Esophagus muscularis mucosa (tissue), 4 donors: ENCODE measurements around the gene ING1. TPM values are rescaled to one million over a fixed set of nuclear protein-coding genes. Genes with fewer than 3 reads are reported as not detected.

Source experiments
- DNase-seq: peaks from one replicate; pipeline ENCODE4 v3.0.0-alpha.2; 2017; ENCODE audit errors: extremely low spot score
- H3K27ac ChIP-seq, 4 donors: fragments of 200-600 bp; sonication (generic); replicated peaks in 1 of 4; 1 replicate in 3 of 4; 2 replicates in 1 of 4; pipeline ENCODE4 v1.5.1; 2016 to 2019; ENCODE audit warnings: mild to moderate bottlenecking in 1 of 4
- H3K27me3 ChIP-seq, 4 donors: fragments of 200-600 bp; sonication (generic); one replicate each; pipeline versions ENCODE4 v1.5.1 to v1.6.0; 2016 to 2019
- H3K36me3 ChIP-seq, 4 donors: fragments of 200-600 bp; sonication (generic); one replicate each; pipeline ENCODE4 v1.5.1; 2016 to 2019
- H3K4me1 ChIP-seq, 4 donors: fragments of 200-600 bp; sonication (generic); one replicate each; pipeline ENCODE4 v1.5.1; 2016 to 2019
- H3K4me3 ChIP-seq, 4 donors: fragments of 200-600 bp; sonication (generic); 1 replicate in 2 of 4; 2 replicates in 2 of 4; pipeline ENCODE4 v1.5.1; 2016 to 2019; ENCODE audit warnings: mild to moderate bottlenecking in 4 of 4, moderate library complexity in 1 of 4
- H3K9me3 ChIP-seq, 4 donors: fragments of 200-600 bp; sonication (generic); 1 replicate in 3 of 4; 2 replicates in 1 of 4; pipeline ENCODE4 v1.5.1; 2016 to 2019
- CTCF ChIP-seq, 3 experiments: fragments of 200-600 bp in 2 of 3; fragments of 450-650 bp in 1 of 3; sonication (generic) in 2 of 3; IDR thresholded peaks; one replicate each; pipeline ENCODE4 v1.5.1; 2017 to 2019; ENCODE audit warnings: antibody characterized with exemption in 3 of 3, mild to moderate bottlenecking in 2 of 3, moderate library complexity in 1 of 3
- EP300 ChIP-seq: sonication (generic); formaldehyde crosslinking; IDR thresholded peaks from one replicate; pipeline ENCODE4 v1.6.1; 2017; ENCODE audit warnings: antibody characterized with exemption
- POLR2A ChIP-seq: fragments of 450-650 bp; IDR thresholded peaks from one replicate; pipeline ENCODE4 v1.6.1; 2017; ENCODE audit warnings: antibody characterized with exemption, moderate library complexity, mild to moderate bottlenecking, low read depth
- POLR2AphosphoS5 ChIP-seq, 2 donors: sonication (generic); formaldehyde crosslinking; IDR thresholded peaks; one replicate each; pipeline ENCODE4 v1.6.1; 2017; ENCODE audit warnings: antibody characterized with exemption in 2 of 2
- WGBS: methylation state at CpG from one replicate; pipeline ENCODE4 v1.1.5; 2018; 5-methylcytosine and 5-hydroxymethylcytosine counted together
- intact Hi-C: fragments of 100-400 bp; cut with DNase I; formaldehyde crosslinking; loops from one replicate; pipeline ENCODE4 v1.15.1; 2023
- total RNA-seq, 4 donors: library from RNA; depleted of rRNA; stranded (reverse); fragments of >200 nt; gene quantifications; one replicate each; pipeline versions ENCODE4 v1.1.0 to v1.2.1, GENCODE V29; 2016

The ING1 gene
- 10 to 100 TPM; 17.2 to 25.5 (median 23.2) TPM for total RNA-seq

- TF ChIP-seq EP300 (no peak), CTCF (IDR thresholded peaks at IDR 0.05) (no peak), POLR2A (no peak), POLR2AphosphoS5 (IDR thresholded peaks at IDR 0.05) (peak in 1 of 2 donors; percentile 15)
Measured at GRCh38 chr13:110713642-110713952, at the start of gene ING1. ING1 (plus strand) TSS chr13:110713700; CDS start chr13:110714150, 450 bp downstream.

DNA sequence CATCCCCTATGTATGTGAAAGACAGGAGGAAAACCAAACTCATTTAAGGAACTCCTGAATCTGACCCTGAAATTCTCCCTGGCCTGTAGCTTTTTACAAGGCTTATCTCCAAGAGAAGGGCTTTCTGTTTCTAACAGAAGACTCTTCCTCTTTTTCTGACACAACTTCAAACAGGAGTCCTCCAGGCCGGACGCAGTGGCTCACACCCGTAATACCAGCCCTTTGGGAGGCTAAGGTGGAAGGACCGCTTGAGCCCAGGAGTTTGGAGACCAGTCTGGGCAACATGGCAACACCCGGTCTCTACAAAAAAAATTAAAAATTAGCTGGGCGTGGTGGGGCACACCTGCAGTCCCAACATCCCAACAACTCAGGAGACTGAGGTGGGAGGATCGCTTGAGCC is 49.5 kb upstream of the ING1 start:
- H3K36me3 ChIP-seq, result peaks cover 45 to 97% (median 78%) of the 10 kb centered on the region in 4 donors
- intact Hi-C loops, result no loop called here
- TF ChIP-seq CTCF (IDR thresholded peaks at IDR 0.05), result no peak
- TF ChIP-seq POLR2A, result no peak
- no peak for TF ChIP-seq POLR2AphosphoS5 (IDR thresholded peaks at IDR 0.05)
- no peak for TF ChIP-seq EP300
- no peak overlapping the region for H3K4me3 ChIP-seq
- no peaks in the 10 kb centered on the region for H3K4me1 ChIP-seq
- H3K27ac ChIP-seq, result no peak overlapping the region
- H3K9me3 ChIP-seq, result peaks cover 0 to 8% (median 0%) of the 10 kb centered on the region in 4 donors
- 91% methylated on average over 7 of the region's 7 CpGs for WGBS
- DNase-seq, result no peak
- H3K27me3 ChIP-seq, result no peaks in the 10 kb centered on the region

More at GRCh38 chr13:110713642-110713952, at the start of gene ING1:
- Histone ChIP-seq H3K4me1 (peaks cover 22 to 33% (median 31%) of the 10 kb centered on the region in 4 donors), H3K36me3 (no peaks in the 10 kb centered on the region), H3K9me3 (no peaks in the 10 kb centered on the region), H3K27me3 (no peaks in the 10 kb centered on the region), H3K27ac (peak within 1 kb of the TSS; percentile 96 to 100 (median 98)), H3K4me3 (peak within 1 kb of the TSS; percentile 72 to 96 (median 88))
- intact Hi-C loops, result loop anchor here (10.0 kb wide), 1 partner anchor 201 kb away; the partner anchor contains the start of gene ANKRD10
- 0% methylated on average over 3 of the region's 45 CpGs for WGBS
- no peak for DNase-seq

- Histone ChIP-seq H3K4me3 (no peak overlapping the region), H3K27ac (no peak overlapping the region), H3K9me3 (peaks cover 0 to 9% (median 0%) of the 10 kb centered on the region in 4 donors), H3K4me1 (no peaks in the 10 kb centered on the region), H3K36me3 (peaks cover 46 to 97% (median 80%) of the 10 kb centered on the region in 4 donors), H3K27me3 (no peaks in the 10 kb centered on the region)
- intact Hi-C loops, result no loop called here
- WGBS, result 88% methylated on average over 11 of the region's 11 CpGs
- TF ChIP-seq CTCF (IDR thresholded peaks at IDR 0.05), result no peak
- TF ChIP-seq POLR2AphosphoS5 (IDR thresholded peaks at IDR 0.05), result no peak
- TF ChIP-seq POLR2A, result no peak
- no peak for TF ChIP-seq EP300
- DNase-seq, result no peak
Measured at GRCh38 chr13:110664673-110665072, 48.8 kb upstream of the ING1 start.

DNA sequence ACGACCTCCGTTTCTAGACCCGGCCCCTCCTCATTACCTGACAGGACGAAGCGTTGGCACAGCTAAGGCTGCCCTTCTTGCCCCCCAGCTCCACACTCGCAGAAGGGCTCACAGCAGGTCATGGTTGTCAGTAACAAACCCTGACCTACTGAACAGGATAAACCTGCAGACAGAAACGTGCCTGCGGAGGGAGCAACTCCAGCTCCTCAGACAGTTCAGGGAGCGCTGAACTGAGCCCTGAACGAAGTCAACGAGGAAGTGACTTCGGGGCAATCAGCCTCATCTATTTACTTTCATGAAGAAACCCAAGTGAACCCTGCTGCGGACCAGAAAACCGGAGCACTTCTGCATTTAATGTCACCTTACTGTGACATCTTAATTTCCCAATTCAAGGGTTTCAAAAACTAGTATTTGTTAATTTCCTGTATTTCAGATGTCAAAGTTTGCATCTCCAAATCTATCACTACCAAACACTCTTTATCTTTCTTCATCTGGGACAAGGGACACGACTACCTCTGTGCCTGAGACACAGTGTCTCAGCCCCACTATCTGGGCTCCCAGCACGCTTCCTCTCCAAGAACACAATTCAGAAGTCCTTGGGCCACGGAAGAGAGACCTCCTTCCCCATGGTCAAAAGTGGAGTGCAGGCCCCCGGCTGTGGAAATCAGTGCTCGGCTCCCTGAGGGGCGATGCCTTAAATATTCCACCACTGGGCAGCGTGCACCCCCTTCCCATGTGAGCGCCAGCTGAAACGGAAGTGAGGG is 47.8 kb upstream of the ING1 start:
- intact Hi-C loops, result no loop called here
- Histone ChIP-seq H3K9me3 (peaks cover 0 to 8% (median 0%) of the 10 kb centered on the region in 4 donors), H3K27me3 (no peaks in the 10 kb centered on the region), H3K36me3 (peaks cover 46 to 97% (median 89%) of the 10 kb centered on the region in 4 donors), H3K4me3 (no peak overlapping the region), H3K4me1 (no peaks in the 10 kb centered on the region), H3K27ac (no peak overlapping the region)
- TF ChIP-seq CTCF (IDR thresholded peaks at IDR 0.05), result no peak
- no peak for TF ChIP-seq EP300
- no peak for TF ChIP-seq POLR2A
- no peak for TF ChIP-seq POLR2AphosphoS5 (IDR thresholded peaks at IDR 0.05)
- 86% methylated on average over 23 of the region's 23 CpGs for WGBS
- no peak for DNase-seq

DNA sequence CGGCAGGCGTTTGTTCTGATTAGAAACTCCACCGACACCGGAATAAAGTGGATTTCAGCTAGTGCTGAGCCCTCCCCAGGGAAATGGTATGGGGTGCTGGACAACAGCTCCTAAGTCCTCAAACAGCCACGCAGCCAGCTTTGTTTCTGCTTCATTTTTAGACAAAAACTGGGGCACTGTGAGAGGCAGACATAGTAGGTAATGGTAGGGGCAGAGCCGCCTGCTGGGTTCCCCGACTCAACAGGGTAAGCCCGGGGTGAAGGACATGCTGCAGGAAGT is 47.3 kb upstream of the ING1 start:
- DNase-seq, result no peak
- peaks cover 46 to 96% (median 85%) of the 10 kb centered on the region in 4 donors for H3K36me3 ChIP-seq
- 74% methylated on average over 8 of the region's 8 CpGs for whole genome bisulfite sequencing

More for the DNA sequence above, 47.3 kb upstream of the ING1 start:
- intact Hi-C loops, result no loop called here
- Histone ChIP-seq H3K4me3 (no peak overlapping the region), H3K9me3 (peaks cover 0 to 5% (median 0%) of the 10 kb centered on the region in 4 donors), H3K4me1 (no peaks in the 10 kb centered on the region), H3K27me3 (no peaks in the 10 kb centered on the region), H3K27ac (no peak overlapping the region)
- TF ChIP-seq CTCF (IDR thresholded peaks at IDR 0.05), result no peak
- TF ChIP-seq POLR2A, result no peak
- TF ChIP-seq POLR2AphosphoS5 (IDR thresholded peaks at IDR 0.05), result no peak
- no peak for TF ChIP-seq EP300
